GM18870 (cell line): ENCODE measurements around the gene TLR5.

Source experiments
- ATAC-seq: cut with Tn5 transposase; IDR thresholded peaks from one replicate; pipeline ENCODE4 v1.9.1; 2021; ENCODE audit warnings: moderate library complexity; ENCODE audit not compliant: unreplicated experiment

TLR5 gene

DNA sequence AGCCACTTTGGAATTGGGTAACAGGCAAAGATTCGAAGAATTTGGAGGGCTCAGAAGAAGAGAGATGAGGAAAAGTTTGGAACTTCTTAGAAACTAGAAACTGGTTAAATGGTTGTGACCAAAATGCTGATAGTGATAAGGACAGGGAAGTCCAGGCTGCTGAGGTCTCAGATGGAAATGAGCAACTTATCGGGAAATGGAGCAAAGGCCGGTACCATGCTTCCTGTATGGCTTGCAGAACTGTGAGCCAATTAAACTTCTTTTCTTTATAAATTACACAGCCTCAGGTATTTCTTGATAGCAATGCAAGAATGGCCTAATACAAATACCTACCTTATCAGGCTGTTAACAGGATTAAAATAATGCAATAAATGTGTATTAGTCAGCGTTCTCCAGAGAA is 9.4 kb upstream of the TLR5 start:
- no peak for ATAC-seq

DNA sequence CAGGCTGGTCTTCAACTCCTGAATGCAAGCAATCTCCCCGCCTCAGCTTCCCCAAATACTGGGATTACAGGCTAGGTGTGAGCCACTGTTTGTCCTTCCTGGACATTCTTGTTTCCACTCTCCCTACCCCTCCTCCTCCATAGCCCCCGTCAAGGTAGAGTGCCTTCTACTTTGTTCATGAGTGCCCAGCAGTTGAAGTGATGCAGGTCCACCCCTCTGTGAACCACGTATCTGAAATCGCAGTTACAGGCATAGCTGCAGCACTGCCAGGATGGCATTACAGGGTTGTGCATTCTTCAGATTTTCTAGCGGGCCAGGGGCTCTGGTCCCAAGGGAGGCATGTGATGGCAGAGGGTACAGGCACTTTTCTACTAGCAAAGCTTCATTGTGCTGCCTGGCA is 7.4 kb upstream of the TLR5 start:
- no peak for ATAC-seq

DNA sequence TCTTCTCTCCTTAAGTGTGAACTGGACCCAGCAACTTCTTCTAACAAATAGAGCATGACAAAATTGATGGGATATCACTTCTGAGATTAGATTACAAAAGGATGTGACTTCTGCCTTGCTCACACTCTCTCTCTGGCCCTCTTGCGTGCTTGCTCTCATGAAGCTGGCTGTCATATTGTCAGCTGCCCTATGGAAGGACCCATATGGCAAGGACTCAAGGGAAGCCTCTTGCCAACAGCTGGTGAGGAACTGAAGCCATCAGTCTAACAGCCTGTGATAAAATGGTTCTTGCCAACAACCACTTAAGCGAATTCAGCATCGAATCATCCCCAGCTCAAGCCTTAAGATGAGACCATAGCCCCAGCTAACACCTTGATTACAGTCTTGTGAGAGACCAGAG is 4.8 kb upstream of the TLR5 start:
- no peak for ATAC-seq

DNA sequence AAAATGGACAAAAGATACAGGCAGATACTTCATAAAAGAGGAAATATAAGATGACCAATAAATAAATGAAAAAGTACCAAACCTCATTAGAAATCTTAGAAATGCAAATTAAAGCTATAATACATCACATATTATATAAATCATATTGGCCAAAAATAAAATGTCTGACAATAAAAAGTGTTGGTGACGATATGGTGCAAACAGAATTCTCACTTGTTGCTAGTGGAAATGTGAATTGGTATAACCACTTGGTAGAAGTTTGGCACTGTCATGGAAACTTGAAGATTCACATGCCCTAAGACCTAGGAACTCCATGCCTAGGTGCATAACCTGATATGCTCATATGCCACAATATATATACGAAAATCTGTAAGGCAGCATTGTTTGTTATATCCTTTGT is 4.4 kb upstream of the TLR5 start:
- ATAC-seq, result no peak

DNA sequence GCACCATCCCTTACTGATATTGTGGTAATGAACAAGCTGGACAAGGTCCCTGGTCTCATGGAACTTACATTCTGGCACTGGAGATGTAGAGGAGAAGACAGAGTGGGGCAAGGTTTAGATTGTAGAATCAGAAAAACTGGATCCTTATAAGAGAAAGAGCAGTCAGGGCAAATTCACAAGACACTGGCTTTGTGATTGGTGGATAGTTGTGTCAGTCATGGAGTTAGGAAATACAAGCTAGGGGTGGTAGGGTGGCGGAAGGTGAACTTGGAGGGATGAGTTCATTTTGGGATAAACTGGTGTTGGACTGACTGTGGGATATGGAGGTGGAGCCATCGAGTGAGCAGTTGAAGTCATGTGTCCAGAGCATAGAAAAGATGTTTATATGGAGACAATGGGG is 3.7 kb upstream of the TLR5 start:
- ATAC-seq, result no peak

DNA sequence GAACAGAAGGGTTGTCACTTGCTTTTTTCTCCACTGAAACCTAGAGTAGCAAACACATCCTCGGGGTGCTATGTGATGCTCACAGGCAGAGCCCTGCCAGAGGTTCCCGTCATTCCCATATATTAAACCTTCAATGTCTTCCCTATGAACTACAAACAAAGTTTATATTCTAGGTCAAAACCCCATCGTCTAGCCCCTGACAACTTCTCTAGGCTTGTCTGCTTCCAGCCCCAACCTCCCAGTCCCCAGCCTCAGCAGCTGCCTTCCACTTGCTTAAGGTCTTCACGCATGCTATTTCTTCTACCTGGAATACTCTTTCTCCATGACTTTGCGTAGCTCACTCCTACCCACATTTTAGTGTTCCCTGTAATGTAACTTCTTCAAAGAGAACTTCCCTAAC is 1.9 kb upstream of the TLR5 start:
- no peak for ATAC-seq

DNA sequence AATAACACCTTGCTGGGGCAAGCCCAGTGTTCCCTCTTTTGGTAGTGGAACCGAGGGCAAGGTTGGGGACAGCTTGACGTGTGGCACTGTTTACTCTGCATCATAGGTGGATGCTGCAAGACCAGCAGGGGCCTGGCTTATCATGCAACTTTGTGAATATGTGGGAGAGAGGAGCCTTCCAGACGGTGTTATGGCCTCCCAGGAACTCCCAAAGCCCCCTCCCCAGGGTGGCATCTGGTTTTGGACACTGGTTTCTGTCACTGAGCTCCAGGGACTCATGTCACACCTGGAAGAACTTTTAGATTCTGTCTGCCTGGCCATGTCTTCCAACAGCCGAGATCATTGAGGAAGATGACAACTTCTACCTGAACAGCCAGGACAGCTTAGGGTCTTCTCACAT is 1.4 kb upstream of the TLR5 start:
- ATAC-seq, result no peak

DNA sequence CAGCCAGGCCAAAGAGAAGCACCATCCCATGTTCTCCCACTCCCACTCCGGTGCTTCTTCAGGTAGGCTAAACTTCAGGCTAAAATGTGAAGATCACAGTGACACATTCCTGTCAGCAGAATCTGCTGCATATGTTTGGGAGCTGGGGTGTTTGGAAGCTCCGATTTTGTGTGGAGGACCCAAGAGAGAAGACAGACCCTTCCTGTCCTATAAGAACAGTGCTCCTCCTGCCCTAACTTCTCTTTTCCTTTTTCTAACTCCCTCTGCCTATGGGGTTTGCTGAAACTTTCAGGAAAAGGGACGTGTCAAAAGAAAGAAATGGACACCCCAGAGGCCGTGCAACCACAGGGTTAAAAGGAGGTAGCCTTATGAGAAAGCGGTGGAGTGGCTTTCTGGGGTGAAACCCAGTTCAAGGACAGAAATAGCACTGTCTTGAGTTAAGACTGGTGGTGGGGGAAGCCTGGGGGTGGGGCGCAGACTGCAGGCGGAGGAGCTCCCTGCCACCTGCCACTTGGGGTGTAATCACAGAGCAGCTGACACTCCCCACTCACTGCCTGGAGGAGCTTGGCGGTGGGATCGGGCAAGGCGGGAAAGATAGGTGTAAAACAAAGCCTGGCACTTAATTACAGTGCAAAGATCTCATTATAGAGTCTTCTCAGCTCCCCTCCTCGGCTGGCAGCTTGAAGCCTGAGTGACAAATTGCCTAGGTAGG is 645 bp upstream of the TLR5 start:
- ATAC-seq, result no peak

DNA sequence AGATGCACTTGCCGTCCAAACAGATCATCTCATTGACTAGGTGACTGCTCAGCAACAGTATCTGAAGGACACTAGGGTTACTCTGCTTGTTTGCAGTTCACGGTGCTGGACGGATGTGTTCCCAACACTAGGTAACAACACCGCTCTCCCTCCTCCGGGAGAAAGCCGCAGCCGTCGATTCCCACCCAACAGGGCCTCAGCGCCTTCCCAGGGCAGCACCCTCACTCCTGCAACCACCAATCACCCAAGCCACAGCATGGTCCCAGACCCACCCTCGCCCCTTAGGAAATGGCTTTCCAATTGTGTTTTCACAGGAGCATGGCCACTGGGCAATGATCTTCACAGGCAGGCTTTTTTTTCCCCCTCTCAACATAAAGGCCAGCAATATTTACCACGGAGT is 779 bp downstream of the TLR5 start:
- no peak for ATAC-seq

DNA sequence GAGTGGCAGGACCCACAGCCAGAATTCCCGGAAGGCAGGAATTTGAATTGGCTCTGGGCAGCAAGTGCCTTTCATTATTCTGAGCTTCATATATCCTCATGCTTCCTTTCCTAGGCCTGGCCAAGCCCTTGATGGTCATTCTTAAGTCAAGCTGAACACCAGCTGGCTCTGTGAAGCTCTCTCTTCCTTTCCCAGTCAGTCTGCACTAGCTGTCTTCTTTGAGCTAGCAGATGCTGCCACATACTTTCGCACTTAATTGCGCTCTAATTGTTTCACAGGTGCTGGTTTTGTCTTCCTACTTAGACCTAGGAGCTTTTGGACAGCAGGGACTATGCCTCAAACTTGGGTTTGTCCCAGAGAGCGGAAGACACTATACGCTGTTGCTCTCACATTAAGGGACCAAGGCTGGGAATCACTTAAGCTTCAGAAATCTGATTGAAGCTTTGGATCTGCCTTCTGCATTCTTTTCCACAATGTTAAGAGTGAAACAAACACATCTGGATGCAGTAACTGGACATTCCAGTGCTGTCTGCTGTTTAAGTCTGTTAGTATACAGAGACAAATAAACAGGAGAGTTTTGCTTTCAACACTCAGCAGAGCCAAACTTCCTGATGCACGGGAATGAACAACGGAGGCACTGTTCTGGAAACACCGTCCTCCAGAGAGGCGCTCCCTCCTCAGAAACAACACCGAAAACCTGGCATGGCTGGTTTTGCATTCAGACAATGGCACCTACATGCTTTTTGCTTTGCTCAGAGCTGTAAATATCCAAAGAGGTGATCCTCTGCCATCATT is 2.2 kb downstream of the TLR5 start:
- no peak for ATAC-seq

DNA sequence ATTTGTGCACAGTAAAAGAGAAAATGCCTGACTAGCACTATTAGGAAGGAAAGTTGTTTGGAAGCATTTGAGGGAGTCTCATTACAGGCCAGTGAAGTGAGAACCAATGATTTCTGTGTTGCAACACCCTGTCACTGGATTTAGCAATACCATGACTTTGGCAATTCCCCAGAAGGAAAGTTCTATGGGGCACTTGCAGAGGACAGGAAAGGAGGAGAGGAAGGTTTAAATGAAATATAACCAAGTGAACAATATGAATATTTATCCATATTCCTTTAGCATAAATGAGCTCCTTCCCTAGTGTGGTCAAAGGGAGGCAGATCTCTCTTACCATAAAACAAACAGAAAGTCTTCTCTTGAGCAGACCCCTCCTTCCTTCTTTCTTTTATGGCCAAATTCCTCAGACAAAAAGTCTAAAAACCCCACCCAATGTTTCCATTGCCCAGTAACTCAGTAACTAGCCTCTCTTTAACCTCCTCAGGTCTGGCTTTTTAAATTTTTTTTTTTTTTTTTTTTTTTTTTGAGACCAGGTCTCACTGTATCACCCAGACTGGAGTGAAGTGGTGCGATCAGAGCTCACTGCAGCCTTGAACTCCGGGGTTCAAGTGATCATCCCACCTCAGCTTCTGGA is 5.5 kb downstream of the TLR5 start:
- ATAC-seq, result no peak

DNA sequence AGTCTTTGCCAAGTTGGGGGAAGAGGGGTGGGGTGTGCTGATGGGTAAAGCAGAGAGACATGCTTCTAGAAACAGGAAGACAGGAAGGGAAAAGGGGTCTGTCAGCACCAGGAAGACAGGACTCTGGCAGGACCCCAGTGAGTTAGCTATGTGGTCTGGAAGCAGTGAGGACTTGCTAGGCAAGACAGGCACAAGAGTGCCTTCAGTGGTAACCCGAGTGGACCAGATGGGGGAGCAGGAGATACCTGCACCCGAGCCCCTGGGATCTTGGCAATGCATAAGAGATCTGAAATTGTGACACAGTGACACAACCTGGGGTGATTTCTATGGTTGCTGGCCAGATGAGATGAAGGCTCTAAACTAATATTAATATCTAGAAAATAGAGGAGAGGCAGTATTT is 7.0 kb downstream of the TLR5 start:
- ATAC-seq, result no peak

DNA sequence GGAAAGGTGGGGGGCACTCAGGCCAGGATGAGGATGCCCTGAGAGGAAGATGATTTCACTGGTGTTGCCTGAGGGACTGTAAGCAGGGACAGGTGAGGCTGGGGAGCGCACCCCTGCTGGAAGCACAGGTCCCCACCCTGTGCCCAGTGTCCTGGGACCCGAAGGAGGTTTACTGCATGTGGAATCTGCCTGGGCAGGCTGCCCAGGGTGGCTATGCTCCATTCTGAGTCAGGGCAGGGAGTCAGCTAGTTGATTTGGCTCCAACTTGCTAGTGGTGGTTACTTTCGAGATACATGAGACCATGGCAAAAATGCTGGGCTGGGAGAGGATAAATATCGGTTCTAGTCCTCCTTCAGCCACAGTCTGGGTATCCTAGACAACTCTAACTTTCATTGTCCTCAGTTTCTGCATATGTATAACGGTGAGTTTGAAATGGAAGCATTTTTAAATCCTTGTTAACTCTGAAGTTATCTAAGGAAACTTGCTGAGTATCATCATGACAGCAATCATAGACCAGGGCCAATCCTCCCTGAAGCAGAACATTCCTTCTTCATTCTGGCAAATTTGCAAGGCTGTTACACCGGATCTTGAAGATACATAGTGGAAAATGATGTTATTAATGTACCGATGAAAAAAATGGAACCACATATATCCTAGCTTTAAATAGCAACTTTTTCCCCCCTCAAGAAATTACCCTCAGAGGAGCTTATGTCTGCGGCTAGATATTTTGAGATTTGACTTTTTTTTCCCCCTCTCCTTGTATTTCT is 7.7 kb downstream of the TLR5 start:
- ATAC-seq, result no peak

DNA sequence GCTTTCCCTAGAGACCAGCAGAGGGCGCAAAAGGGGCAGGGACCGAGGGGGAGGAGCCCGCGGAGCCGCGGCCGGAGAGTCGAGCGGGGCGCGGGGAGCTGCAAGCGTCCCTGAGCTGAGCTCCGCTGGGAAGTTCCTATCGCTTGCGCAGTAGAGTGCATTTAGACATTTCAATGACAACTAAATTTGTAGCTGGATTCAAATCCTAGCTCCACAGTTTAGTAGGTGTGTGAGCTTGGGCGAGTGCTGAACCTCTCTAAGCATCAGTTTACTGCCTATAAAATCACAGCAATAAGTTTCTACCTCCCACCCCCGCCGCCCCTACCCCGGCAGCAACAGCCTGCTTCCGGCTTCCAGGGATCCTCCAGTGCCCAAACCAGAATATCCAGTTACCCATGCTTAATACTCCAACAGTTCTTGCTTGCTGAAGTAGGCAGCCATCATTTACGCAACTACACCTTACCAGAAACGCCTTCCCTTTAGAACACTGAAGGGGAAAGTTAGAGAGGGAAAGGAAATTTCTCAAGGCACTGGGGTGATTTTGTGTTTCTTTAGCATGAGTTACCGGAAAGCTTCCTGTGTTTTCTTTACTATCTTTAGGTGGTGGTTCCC is 9.1 kb downstream of the TLR5 start:
- no peak for ATAC-seq

DNA sequence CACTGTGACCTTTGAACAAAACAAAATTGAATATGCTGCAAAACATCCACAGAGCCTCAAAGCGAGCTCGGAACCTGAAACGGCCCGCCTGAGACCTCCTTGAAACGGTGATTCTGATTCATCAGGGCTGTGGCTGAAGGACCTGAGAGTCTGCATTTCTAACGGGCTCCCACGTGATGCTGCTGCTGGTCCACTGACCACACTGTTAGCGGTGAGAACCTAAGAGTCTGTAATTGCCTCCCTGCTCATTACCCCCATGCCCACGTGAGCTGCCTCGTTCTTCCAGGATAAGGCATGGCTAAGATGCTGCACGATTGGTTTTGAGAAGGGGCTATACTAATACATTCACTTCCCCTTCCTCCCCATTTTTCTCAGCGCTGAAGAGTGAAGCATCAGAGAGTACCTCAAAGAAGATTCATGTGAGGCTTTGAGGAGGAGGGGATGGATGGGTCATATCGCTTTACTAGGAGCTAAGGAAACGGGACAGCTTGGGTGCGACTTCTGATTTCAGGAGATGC is 9.7 kb downstream of the TLR5 start:
- no peak for ATAC-seq

DNA sequence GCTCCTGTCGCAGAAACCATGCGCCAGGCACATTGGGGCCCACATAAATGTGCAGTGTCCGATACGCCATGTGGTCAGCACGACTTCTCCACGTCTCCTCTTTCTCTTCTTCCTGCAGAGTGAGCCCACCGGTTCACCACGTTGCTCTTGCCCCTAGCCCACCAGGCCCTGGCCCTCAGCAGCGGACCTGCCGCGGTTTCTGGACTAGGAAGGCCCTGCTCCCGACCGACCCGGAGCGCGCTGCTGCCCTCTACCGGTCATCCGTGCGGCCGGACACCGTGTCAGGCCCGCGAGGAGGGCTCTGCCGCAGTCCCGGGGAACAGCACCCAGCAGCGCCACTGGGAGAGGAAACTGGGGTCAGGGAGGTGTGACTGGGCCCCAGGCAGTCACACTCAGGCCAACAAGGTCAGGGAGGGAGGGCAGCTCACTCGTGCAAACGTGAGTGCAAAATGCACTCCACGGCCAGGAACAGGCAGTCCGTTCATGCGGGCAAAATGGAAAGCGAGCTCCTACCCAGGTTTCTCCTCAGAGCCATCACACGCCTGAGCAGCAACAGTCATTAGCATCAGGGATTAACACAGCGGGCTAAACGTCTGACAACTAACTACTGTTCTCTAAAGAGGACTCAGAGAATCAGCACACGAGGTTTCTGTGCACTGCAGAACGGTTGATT is 13.7 kb downstream of the TLR5 start:
- ATAC-seq, result no peak

DNA sequence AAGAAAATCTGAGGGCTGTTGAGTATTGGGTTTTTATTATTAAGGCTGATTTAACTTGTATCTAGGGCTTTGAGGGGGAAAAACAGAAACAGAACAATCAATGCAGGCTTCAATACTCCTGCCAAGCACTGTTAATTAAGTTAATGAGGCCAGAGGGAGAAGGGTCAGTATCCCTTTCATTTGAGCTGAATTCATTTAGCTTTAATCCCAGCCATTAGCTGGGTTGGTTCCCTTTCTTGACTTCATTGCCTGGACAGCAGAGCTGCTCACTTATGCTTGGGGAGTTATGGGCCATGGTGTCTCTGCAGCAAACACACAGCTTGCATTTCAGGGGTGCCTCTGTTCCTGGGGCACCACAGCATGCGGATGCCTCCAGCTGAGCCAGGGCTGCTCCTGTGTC is 16.3 kb downstream of the TLR5 start:
- no peak for ATAC-seq

DNA sequence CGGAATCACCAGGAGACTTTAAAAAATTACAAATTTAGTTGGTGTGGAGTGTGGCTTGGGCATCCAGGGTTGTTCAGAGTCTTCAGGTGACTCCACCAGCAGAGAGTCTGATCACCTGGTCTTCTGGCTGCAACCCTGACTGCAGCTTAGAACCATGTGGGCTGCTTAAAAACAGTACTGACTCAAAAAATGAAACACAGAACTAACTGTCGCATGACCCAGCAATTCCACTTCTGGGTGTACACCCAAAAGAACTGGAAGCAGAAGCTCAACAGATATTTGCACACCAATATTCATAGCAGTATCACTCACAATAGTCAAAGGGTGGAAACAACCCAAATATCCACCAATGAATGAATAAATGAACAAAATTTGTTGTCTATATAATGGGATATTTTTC is 17.3 kb downstream of the TLR5 start:
- ATAC-seq, result no peak

DNA sequence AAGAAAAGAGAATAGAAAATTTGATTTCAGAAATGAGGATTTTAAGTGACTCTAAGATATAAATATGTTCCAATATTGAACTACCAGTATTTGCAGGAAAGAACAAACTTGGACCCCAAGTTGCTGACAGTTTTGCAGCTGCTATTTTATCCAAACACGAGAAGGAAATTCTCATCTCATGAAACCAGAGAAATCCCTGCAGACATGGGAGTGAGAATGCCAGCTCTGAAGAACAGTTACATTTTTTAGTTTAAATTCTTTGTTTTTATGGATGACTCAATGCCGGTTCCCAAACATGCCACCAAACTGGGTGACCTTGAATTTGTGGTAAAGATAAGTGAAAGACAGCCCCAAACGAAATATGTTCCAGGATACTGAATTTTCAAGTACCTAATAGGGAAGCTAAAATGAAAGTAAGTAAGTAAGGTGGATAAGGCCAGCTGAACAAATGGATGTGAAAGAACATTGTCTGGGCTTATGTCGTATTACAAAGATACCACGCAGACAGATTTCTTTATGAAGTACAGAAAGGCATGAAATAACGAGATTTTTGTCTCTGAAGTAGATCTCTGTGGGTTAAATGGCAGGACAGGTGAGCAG is 19.9 kb downstream of the TLR5 start:
- no peak for ATAC-seq

DNA sequence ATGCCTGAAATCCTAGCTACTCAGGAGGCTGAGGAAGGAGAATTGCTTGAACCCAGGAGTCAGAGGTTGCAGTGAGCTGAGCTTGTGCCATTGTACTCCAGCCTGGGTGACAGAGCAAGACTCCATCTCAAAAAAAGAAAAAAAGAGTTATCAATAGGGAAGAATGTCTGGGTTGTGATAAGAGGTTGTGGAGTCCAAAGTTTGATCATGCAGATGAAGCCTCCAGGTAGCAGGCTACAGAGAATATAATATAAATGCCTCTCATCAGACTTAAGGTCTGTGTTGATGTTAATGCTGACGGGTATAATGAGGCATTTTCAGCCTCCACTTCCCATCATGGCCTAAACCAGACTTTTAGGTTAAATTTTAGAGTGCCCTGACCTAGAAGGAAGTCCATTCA is 24.6 kb downstream of the TLR5 start:
- no peak for ATAC-seq
